Aorta (tissue), 5 donors: ENCODE results near the gene SORL1. TPM values are rescaled to one million over a fixed set of nuclear protein-coding genes. Genes with fewer than 3 reads are reported as not detected.

Experiments
- ATAC-seq: fragments of 200-7000 bp; cut with Tn5 transposase; one replicate; pipeline ENCODE4 v1.9.1; 2022; ENCODE audit warnings: moderate library complexity; ENCODE audit not compliant: low FRiP score
- DNase-seq, 2 donors: peaks; one replicate each; pipeline ENCODE4 v3.0.0-alpha.2; 2020
- H3K27ac ChIP-seq, 2 donors: one replicate each; pipeline ENCODE4 v1.5.1; 2013; ENCODE audit warnings: low read length in 2 of 2, mild to moderate bottlenecking in 2 of 2, moderate library complexity in 2 of 2, control low read depth in 1 of 2, inconsistent platforms in 1 of 2, low read depth in 1 of 2
- H3K27me3 ChIP-seq, 2 donors: one replicate each; pipeline ENCODE4 v1.6.1; 2013; ENCODE audit warnings: control low read depth in 1 of 2, low read length in 1 of 2, mild to moderate bottlenecking in 1 of 2, moderate library complexity in 1 of 2; ENCODE audit not compliant: insufficient read depth in 2 of 2, control insufficient read depth in 1 of 2
- H3K36me3 ChIP-seq, 2 donors: one replicate each; pipeline ENCODE4 v1.6.1; 2013; ENCODE audit warnings: control low read depth in 1 of 2, low read length in 1 of 2, mild to moderate bottlenecking in 1 of 2; ENCODE audit not compliant: insufficient read depth in 2 of 2, control insufficient read depth in 1 of 2
- H3K4me1 ChIP-seq, 2 donors: one replicate each; pipeline ENCODE4 v1.6.1; 2013; ENCODE audit warnings: low read length in 2 of 2, control low read depth in 1 of 2, mild to moderate bottlenecking in 1 of 2, moderate library complexity in 1 of 2; ENCODE audit not compliant: insufficient read depth in 2 of 2, control insufficient read depth in 1 of 2
- H3K4me3 ChIP-seq, 2 donors: one replicate each; pipeline ENCODE4 v1.5.1; 2013; ENCODE audit warnings: low read length in 2 of 2, control low read depth in 1 of 2, mild to moderate bottlenecking in 1 of 2
- H3K9me3 ChIP-seq: one replicate; pipeline ENCODE4 v1.6.1; 2013; ENCODE audit warnings: mild to moderate bottlenecking, low read length; ENCODE audit not compliant: control insufficient read depth
- WGBS, 2 donors: extraction: QIAGEN DNeasy Blood & Tissue Kit; methylation state at CpG; one replicate each; pipeline ENCODE4 v1.1.7; 2013; 5-methylcytosine and 5-hydroxymethylcytosine counted together
- intact Hi-C, 2 donors: fragments of 100-400 bp; cut with DNase I; formaldehyde crosslinking; loops; one replicate each; pipeline versions ENCODE4 v1.14.2 to v1.15.0; 2022
- polyA plus RNA-seq, 2 donors: library from polyadenylated mRNA; stranded (reverse); fragments of 200-250 nt; gene quantifications; one replicate each; pipeline ENCODE4 v1.2.3, GENCODE V29; 2013
- total RNA-seq, 2 donors: library from RNA; stranded (reverse); fragmentation: NEBNext Ultra II Directional; extraction: Animal tissue kit (Norgen Biotek cat#: 25700); gene quantifications; one replicate each; pipeline ENCODE4 v1.2.1, GENCODE V29; 2021
- donor health status: healthy with polysubstance abuse.
- donor health status: Bipolar disorder and iron deficiency.
- donor health status: DM: no; HTN: no; CAD: no.
- donor health status: DM: no; HTN: no; CAD: no.
- donor health status: DM: yes; HTN: yes; CAD: no.

Gene SORL1
- total and polyA plus RNA-seq, 4 donors, result 0.79 to 37.2 (median 18.3) TPM

- Histone ChIP-seq H3K27ac (no peak overlapping the region), H3K36me3 (no peaks in the 10 kb centered on the region), H3K4me3 (no peak overlapping the region), H3K27me3 (no peaks in the 10 kb centered on the region), H3K9me3 (no peaks in the 10 kb centered on the region), H3K4me1 (peaks cover 0 to 11% of the 10 kb centered on the region in 2 donors)
- intact Hi-C loops, result no loop called here
- no peak for ATAC-seq
- 73 to 77% methylated on average over 4 of the region's 4 CpGs for WGBS, 2 donors
- no peak for DNase-seq
Observed at GRCh38 chr11:121669422-121669821, 217.3 kb downstream of the SORL1 start.

GRCh38 chr11:121670266-121670665 lies 218.2 kb downstream of the SORL1 start:
- peaks cover 0 to 11% of the 10 kb centered on the region in 2 donors for H3K4me1 ChIP-seq
- 27 to 30% methylated on average over 3 of the region's 3 CpGs for WGBS, 2 donors
- H3K27me3 ChIP-seq, result no peaks in the 10 kb centered on the region
- DNase-seq (no peak), ATAC-seq (no peak)
- intact Hi-C loops, result loop anchor here in 1 of 2 donors (5.0 kb wide), 1 partner anchor 72 kb away; no protein-coding TSS in a partner anchor
- H3K27ac ChIP-seq, result no peak overlapping the region
- H3K9me3 ChIP-seq, result no peaks in the 10 kb centered on the region
- H3K4me3 ChIP-seq, result no peak overlapping the region
- H3K36me3 ChIP-seq, result no peaks in the 10 kb centered on the region

GRCh38 chr11:121670805-121671282 lies 218.7 kb downstream of the SORL1 start:
- WGBS, 2 donors, result 39 to 40% methylated on average over 5 of the region's 5 CpGs
- no peak for DNase-seq
- Histone ChIP-seq H3K27ac (peak overlapping the region; percentile 38 to 70), H3K27me3 (no peaks in the 10 kb centered on the region), H3K4me1 (peaks cover 0 to 11% of the 10 kb centered on the region in 2 donors), H3K36me3 (no peaks in the 10 kb centered on the region), H3K4me3 (no peak overlapping the region), H3K9me3 (no peaks in the 10 kb centered on the region)
- intact Hi-C loops, result loop anchor here in 1 of 2 donors (5.0 kb wide), 1 partner anchor 71 kb away; no protein-coding TSS in a partner anchor
- no peak for ATAC-seq

GRCh38 chr11:121671283-121672168 lies 219.4 kb downstream of the SORL1 start:
- Histone ChIP-seq H3K36me3 (no peaks in the 10 kb centered on the region), H3K27ac (peak overlapping the region; percentile 70 to 80), H3K27me3 (no peaks in the 10 kb centered on the region), H3K9me3 (no peaks in the 10 kb centered on the region), H3K4me3 (peak overlapping the region in 1 of 2 donors; percentile 21), H3K4me1 (peaks cover 0 to 11% of the 10 kb centered on the region in 2 donors)
- intact Hi-C loops, result loop anchor here in 1 of 2 donors (5.0 kb wide), 1 partner anchor 71 kb away; no protein-coding TSS in a partner anchor
- no peak for DNase-seq
- peak; percentile 41 for ATAC-seq
- WGBS, 2 donors, result 8 to 9% methylated on average over 19 of the region's 19 CpGs

- Histone ChIP-seq H3K9me3 (no peaks in the 10 kb centered on the region), H3K27me3 (no peaks in the 10 kb centered on the region), H3K4me1 (peaks cover 0 to 11% of the 10 kb centered on the region in 2 donors), H3K27ac (peak overlapping the region; percentile 80 to 93), H3K36me3 (no peaks in the 10 kb centered on the region), H3K4me3 (no peak overlapping the region)
- DNase-seq (peak in 1 of 2 donors; percentile 70), ATAC-seq (peak; percentile 72)
- intact Hi-C loops, result loop anchor here in 1 of 2 donors (5.0 kb wide), 1 partner anchor 69 kb away; no protein-coding TSS in a partner anchor
- 4 to 9% methylated on average over 13 of the region's 13 CpGs for WGBS, 2 donors
Observed at GRCh38 chr11:121672630-121673487, 220.7 kb downstream of the SORL1 start.

GRCh38 chr11:121681550-121682268 lies 229.6 kb downstream of the SORL1 start:
- Histone ChIP-seq H3K27me3 (no peaks in the 10 kb centered on the region), H3K4me1 (peaks cover 0 to 2% of the 10 kb centered on the region in 2 donors), H3K27ac (no peak overlapping the region), H3K36me3 (no peaks in the 10 kb centered on the region), H3K4me3 (no peak overlapping the region), H3K9me3 (no peaks in the 10 kb centered on the region)
- DNase-seq, result no peak
- ATAC-seq, result no peak
- intact Hi-C loops, result no loop called here
- WGBS, 2 donors, result 94% methylated on average over 1 of the region's 1 CpG
